HEK293 (cell line): ENCODE results near the gene COA8.
A peak's percentile ranks its signal among the peaks of the same experiment; 100 is the strongest.

Experiments
- GFI1B ChIP-seq: fragments of 450-650 bp; formaldehyde crosslinking; IDR thresholded peaks from 2 replicates; pipeline ENCODE4 v1.5.1; 2016; ENCODE audit warnings: missing biosample characterization, missing genetic modification characterization
- GLIS1 ChIP-seq: fragments of 450-650 bp; formaldehyde crosslinking; IDR thresholded peaks from 2 replicates; pipeline ENCODE4 v1.5.1; 2016; ENCODE audit warnings: missing biosample characterization, missing genetic modification characterization
- HOXA7 ChIP-seq: sonication (generic); formaldehyde crosslinking; IDR thresholded peaks from 2 replicates; pipeline ENCODE4 v1.8.1; 2022; ENCODE audit warnings: missing genetic modification reagents, borderline replicate concordance
- HOXC10 ChIP-seq: sonication (generic); formaldehyde crosslinking; IDR thresholded peaks from 2 replicates; pipeline ENCODE4 v1.8.1; 2023; ENCODE audit warnings: mild to moderate bottlenecking, missing genetic modification reagents
- HOXD13 ChIP-seq: sonication (generic); formaldehyde crosslinking; IDR thresholded peaks from 2 replicates; pipeline ENCODE4 v1.8.0; 2022; ENCODE audit warnings: missing genetic modification reagents, borderline replicate concordance
- IKZF3 ChIP-seq: fragments of 450-650 bp; IDR thresholded peaks from 2 replicates; pipeline ENCODE4 v1.5.0; 2018; ENCODE audit warnings: missing biosample characterization, mild to moderate bottlenecking, missing genetic modification characterization, moderate library complexity
- KLF10 ChIP-seq: fragments of 450-650 bp; IDR thresholded peaks from 2 replicates; pipeline ENCODE4 v1.5.1; 2018; ENCODE audit warnings: missing biosample characterization, mild to moderate bottlenecking, missing genetic modification characterization
- KLF8 ChIP-seq: fragments of 450-650 bp; formaldehyde crosslinking; IDR thresholded peaks from 2 replicates; pipeline ENCODE4 v1.5.1; 2016; ENCODE audit warnings: missing biosample characterization, missing genetic modification characterization
- PRDM1 ChIP-seq: fragments of 450-650 bp; formaldehyde crosslinking; IDR thresholded peaks from 2 replicates; pipeline ENCODE4; 2016; ENCODE audit warnings: missing biosample characterization, missing genetic modification characterization
- SCRT2 ChIP-seq: fragments of 450-650 bp; formaldehyde crosslinking; IDR thresholded peaks from 2 replicates; pipeline ENCODE4 v1.5.1; 2016; ENCODE audit warnings: missing biosample characterization, missing genetic modification characterization
- SP7 ChIP-seq: fragments of 450-650 bp; formaldehyde crosslinking; IDR thresholded peaks from 2 replicates; pipeline ENCODE4 v1.5.1; 2016; ENCODE audit warnings: missing biosample characterization, missing genetic modification characterization
- TSHZ1 ChIP-seq: fragments of 450-650 bp; formaldehyde crosslinking; IDR thresholded peaks from 2 replicates; pipeline ENCODE4 v1.5.1; 2016; ENCODE audit warnings: missing biosample characterization, missing genetic modification characterization, borderline replicate concordance
- ZFP3 ChIP-seq: fragments of 450-650 bp; formaldehyde crosslinking; IDR thresholded peaks from 2 replicates; pipeline ENCODE4 v1.5.1; 2016; ENCODE audit warnings: low read depth, missing biosample characterization, missing genetic modification characterization
- ZNF146 ChIP-seq: fragments of 450-650 bp; formaldehyde crosslinking; IDR thresholded peaks from 2 replicates; pipeline ENCODE4 v1.5.1; 2016; ENCODE audit warnings: missing biosample characterization, missing genetic modification characterization
- ZNF202 ChIP-seq: fragments of 450-650 bp; formaldehyde crosslinking; IDR thresholded peaks from 2 replicates; pipeline ENCODE4 v1.5.1; 2016; ENCODE audit warnings: missing biosample characterization, missing genetic modification characterization, borderline replicate concordance
- ZNF248 ChIP-seq: fragments of 450-650 bp; formaldehyde crosslinking; IDR thresholded peaks from 2 replicates; pipeline ENCODE4 v1.5.1; 2017; ENCODE audit warnings: missing biosample characterization, missing genetic modification characterization
- ZNF311 ChIP-seq: fragments of 450-650 bp; formaldehyde crosslinking; IDR thresholded peaks from 2 replicates; pipeline ENCODE4 v1.5.1; 2017; ENCODE audit warnings: missing biosample characterization, missing genetic modification characterization, borderline replicate concordance
- ZNF324 ChIP-seq: fragments of 450-650 bp; formaldehyde crosslinking; IDR thresholded peaks from 2 replicates; pipeline ENCODE4 v1.5.1; 2016; ENCODE audit warnings: missing biosample characterization, missing genetic modification characterization
- ZNF354C ChIP-seq: fragments of 450-650 bp; formaldehyde crosslinking; IDR thresholded peaks from 2 replicates; pipeline ENCODE4 v1.5.1; 2016; ENCODE audit warnings: missing biosample characterization, missing genetic modification characterization, low read depth, borderline replicate concordance
- ZNF416 ChIP-seq: fragments of 450-650 bp; formaldehyde crosslinking; IDR thresholded peaks from 2 replicates; pipeline ENCODE4 v1.5.1; 2016; ENCODE audit warnings: missing biosample characterization, missing genetic modification characterization
- ZNF510 ChIP-seq: fragments of 450-650 bp; formaldehyde crosslinking; IDR thresholded peaks from 2 replicates; pipeline ENCODE4 v1.5.1; 2018; ENCODE audit warnings: mild to moderate bottlenecking, missing genetic modification characterization, missing biosample characterization; ENCODE audit not compliant: insufficient replicate concordance
- ZNF585B ChIP-seq: fragments of 450-650 bp; formaldehyde crosslinking; IDR thresholded peaks from 2 replicates; pipeline ENCODE4 v1.5.1; 2016; ENCODE audit warnings: missing biosample characterization, missing genetic modification characterization
- ZNF600 ChIP-seq: fragments of 450-650 bp; formaldehyde crosslinking; IDR thresholded peaks from 2 replicates; pipeline ENCODE4 v1.5.1; 2016; ENCODE audit warnings: missing biosample characterization, missing genetic modification characterization
- ZNF624 ChIP-seq: fragments of 450-650 bp; formaldehyde crosslinking; IDR thresholded peaks from 2 replicates; pipeline ENCODE4 v1.5.1; 2017; ENCODE audit warnings: missing biosample characterization, missing genetic modification characterization
- ZNF629 ChIP-seq: fragments of 450-650 bp; formaldehyde crosslinking; IDR thresholded peaks from 2 replicates; pipeline ENCODE4 v1.5.1; 2017; ENCODE audit warnings: missing biosample characterization, missing genetic modification characterization
- ZNF658 ChIP-seq: fragments of 450-650 bp; formaldehyde crosslinking; IDR thresholded peaks from 2 replicates; pipeline ENCODE4; 2016; ENCODE audit warnings: missing biosample characterization, missing genetic modification characterization
- ZNF664 ChIP-seq: fragments of 450-650 bp; formaldehyde crosslinking; IDR thresholded peaks from 2 replicates; pipeline ENCODE4 v1.5.1; 2016; ENCODE audit warnings: missing biosample characterization, missing genetic modification characterization
- ZNF670 ChIP-seq: fragments of 450-650 bp; formaldehyde crosslinking; IDR thresholded peaks from 2 replicates; pipeline ENCODE4 v1.5.1; 2016; ENCODE audit warnings: missing biosample characterization, missing genetic modification characterization, low read depth
- ZNF677 ChIP-seq: fragments of 450-650 bp; IDR thresholded peaks from 2 replicates; pipeline ENCODE4 v1.5.0; 2018; ENCODE audit warnings: missing biosample characterization, mild to moderate bottlenecking, missing genetic modification characterization, moderate library complexity
- ZNF707 ChIP-seq: fragments of 450-650 bp; formaldehyde crosslinking; IDR thresholded peaks from 2 replicates; pipeline ENCODE4 v1.5.1; 2016; ENCODE audit warnings: missing biosample characterization, missing genetic modification characterization
- ZNF776 ChIP-seq: fragments of 450-650 bp; formaldehyde crosslinking; IDR thresholded peaks from 2 replicates; pipeline ENCODE4 v1.5.0; 2017; ENCODE audit warnings: missing biosample characterization, missing genetic modification characterization, borderline replicate concordance
- ZSCAN16 ChIP-seq: fragments of 450-650 bp; formaldehyde crosslinking; IDR thresholded peaks from 2 replicates; pipeline ENCODE4 v1.5.1; 2016; ENCODE audit warnings: missing biosample characterization, missing genetic modification characterization
- ZSCAN23 ChIP-seq: fragments of 450-650 bp; formaldehyde crosslinking; IDR thresholded peaks from 2 replicates; pipeline ENCODE4 v1.5.1; 2016; ENCODE audit warnings: missing biosample characterization, missing genetic modification characterization
- TF ChIP-seq, protein P1 (sequence below): fragments of 450-650 bp; formaldehyde crosslinking; IDR thresholded peaks from 2 replicates; pipeline ENCODE4 v1.5.1; 2017; ENCODE audit warnings: missing biosample characterization, missing genetic modification characterization
- TF ChIP-seq, protein P2 (sequence below): fragments of 450-650 bp; formaldehyde crosslinking; IDR thresholded peaks from 2 replicates; pipeline ENCODE4 v1.5.1; 2016; ENCODE audit warnings: missing biosample characterization, missing genetic modification characterization

Gene COA8

GRCh38 chr14:103597623-103598377 lies 35.0 kb downstream of the COA8 start (continued):
- TF ChIP-seq ZNF585B (tag by site-specific recombination): no peak
- no peak for TF ChIP-seq ZNF677 (tag by site-specific recombination)
- TF ChIP-seq HOXA7 (CRISPR knock-in tag): no peak
- TF ChIP-seq ZNF670: no peak
- no peak for TF ChIP-seq HOXD13 (CRISPR knock-in tag)
- no peak for TF ChIP-seq ZNF664
- no peak for TF ChIP-seq HOXC10 (CRISPR knock-in tag)
- no peak for TF ChIP-seq ZFP3 (tag by site-specific recombination)
- no peak for TF ChIP-seq ZNF629 (tag by site-specific recombination)
- TF ChIP-seq ZNF202 (tag by site-specific recombination): no peak
- peak; percentile 34; the same call in 1 of the 2 replicates for TF ChIP-seq GLIS1 (tag by site-specific recombination)
- TF ChIP-seq, protein P1, sequence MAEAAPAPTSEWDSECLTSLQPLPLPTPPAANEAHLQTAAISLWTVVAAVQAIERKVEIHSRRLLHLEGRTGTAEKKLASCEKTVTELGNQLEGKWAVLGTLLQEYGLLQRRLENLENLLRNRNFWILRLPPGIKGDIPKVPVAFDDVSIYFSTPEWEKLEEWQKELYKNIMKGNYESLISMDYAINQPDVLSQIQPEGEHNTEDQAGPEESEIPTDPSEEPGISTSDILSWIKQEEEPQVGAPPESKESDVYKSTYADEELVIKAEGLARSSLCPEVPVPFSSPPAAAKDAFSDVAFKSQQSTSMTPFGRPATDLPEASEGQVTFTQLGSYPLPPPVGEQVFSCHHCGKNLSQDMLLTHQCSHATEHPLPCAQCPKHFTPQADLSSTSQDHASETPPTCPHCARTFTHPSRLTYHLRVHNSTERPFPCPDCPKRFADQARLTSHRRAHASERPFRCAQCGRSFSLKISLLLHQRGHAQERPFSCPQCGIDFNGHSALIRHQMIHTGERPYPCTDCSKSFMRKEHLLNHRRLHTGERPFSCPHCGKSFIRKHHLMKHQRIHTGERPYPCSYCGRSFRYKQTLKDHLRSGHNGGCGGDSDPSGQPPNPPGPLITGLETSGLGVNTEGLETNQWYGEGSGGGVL (tag by site-specific recombination): no peak
- TF ChIP-seq ZNF416 (tag by site-specific recombination): no peak
- TF ChIP-seq ZNF146 (tag by site-specific recombination): no peak
- peak; percentile 60; the same call in 1 of the 2 replicates for TF ChIP-seq PRDM1 (tag by site-specific recombination)
- TF ChIP-seq ZNF248 (tag by site-specific recombination): no peak
- no peak for TF ChIP-seq ZNF510 (tag by site-specific recombination)
- no peak for TF ChIP-seq ZNF311 (tag by site-specific recombination)
- TF ChIP-seq ZNF324 (tag by site-specific recombination): no peak; the same call in 1 of the 2 replicates
- no peak for TF ChIP-seq KLF10 (tag by site-specific recombination)
- no peak for TF ChIP-seq IKZF3
- TF ChIP-seq ZNF354C (tag by site-specific recombination): no peak
- no peak for TF ChIP-seq GFI1B (tag by site-specific recombination)
- no peak for TF ChIP-seq ZSCAN23 (tag by site-specific recombination)
- no peak for TF ChIP-seq ZNF707 (tag by site-specific recombination)
- TF ChIP-seq, protein P2, sequence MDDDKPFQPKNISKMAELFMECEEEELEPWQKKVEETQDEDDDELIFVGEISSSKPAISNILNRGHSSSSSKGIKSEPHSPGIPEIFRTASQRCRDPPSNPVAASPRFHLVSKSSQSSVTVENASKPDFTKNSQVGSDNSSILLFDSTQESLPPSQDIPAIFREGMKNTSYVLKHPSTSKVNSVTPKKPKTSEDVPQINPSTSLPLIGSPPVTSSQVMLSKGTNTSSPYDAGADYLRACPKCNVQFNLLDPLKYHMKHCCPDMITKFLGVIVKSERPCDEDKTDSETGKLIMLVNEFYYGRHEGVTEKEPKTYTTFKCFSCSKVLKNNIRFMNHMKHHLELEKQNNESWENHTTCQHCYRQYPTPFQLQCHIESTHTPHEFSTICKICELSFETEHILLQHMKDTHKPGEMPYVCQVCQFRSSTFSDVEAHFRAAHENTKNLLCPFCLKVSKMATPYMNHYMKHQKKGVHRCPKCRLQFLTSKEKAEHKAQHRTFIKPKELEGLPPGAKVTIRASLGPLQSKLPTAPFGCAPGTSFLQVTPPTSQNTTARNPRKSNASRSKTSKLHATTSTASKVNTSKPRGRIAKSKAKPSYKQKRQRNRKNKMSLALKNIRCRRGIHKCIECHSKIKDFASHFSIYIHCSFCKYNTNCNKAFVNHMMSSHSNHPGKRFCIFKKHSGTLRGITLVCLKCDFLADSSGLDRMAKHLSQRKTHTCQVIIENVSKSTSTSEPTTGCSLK (tag by site-specific recombination): no peak
- TF ChIP-seq SCRT2 (tag by site-specific recombination): no peak
- TF ChIP-seq ZSCAN16 (tag by site-specific recombination): no peak
- TF ChIP-seq KLF8: peak; percentile 58; the same call in 1 of the 2 replicates
- peak; percentile 58 for TF ChIP-seq SP7 (tag by site-specific recombination)
- no peak for TF ChIP-seq ZNF624 (tag by site-specific recombination)
- no peak for TF ChIP-seq TSHZ1
- TF ChIP-seq ZNF658 (tag by site-specific recombination): no peak
- TF ChIP-seq ZNF600 (tag by site-specific recombination): peak; percentile 88
- no peak for TF ChIP-seq ZNF776 (tag by site-specific recombination)
